EH (cell line): ENCODE results near the gene CORIN.
A peak's percentile ranks its signal among the peaks of the same experiment; 100 is the strongest.
"Not testable (repeated sequence)": the region's sequence is repeated elsewhere in the genome, so short reads cannot be mapped to it uniquely, and the experiment has no call there.

Experiments used
- DNase-seq: peaks from one replicate; pipeline ENCODE4 v3.0.0-alpha.2; 2015; ENCODE audit warnings: low read depth

The CORIN gene

DNA sequence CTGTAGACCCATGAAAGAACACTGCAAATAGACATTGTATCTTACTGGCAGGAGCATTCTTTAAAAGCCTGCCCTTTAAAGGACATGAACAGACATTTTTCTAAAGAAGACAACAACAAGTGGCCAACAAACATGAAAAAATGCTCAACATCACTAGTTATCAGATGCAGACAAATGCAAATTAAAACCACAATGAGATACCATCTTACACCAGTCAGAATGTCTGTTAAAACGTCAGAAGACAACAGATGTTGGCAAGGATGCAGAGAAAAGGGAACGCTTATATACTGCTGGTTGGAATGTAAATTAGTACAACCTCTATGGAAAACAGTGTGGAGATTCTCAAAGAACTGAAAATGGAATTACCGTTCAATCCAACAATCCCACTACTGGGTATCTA, 275.6 kb downstream of the CORIN start:
- DNase-seq, result peak; percentile 82

DNA sequence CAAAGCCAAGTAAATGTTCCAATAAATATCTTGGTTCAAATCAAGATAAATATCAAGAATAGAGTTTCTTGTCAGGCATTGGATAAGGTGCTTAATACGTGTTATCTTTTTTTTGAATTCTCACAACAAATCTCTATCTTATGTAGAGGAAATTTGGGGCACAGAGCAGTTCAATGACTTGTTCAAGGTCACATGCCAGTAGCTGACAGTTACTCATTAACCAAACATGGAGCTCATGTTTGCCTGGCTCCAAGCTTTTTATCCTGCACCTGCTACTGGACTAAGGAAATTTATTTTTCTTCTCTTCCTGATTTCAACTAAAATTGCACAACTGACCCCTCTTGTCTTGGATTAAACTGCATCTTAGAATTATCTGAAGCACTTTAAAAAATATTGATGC, 276.5 kb downstream of the CORIN start:
- no peak for DNase-seq

DNA sequence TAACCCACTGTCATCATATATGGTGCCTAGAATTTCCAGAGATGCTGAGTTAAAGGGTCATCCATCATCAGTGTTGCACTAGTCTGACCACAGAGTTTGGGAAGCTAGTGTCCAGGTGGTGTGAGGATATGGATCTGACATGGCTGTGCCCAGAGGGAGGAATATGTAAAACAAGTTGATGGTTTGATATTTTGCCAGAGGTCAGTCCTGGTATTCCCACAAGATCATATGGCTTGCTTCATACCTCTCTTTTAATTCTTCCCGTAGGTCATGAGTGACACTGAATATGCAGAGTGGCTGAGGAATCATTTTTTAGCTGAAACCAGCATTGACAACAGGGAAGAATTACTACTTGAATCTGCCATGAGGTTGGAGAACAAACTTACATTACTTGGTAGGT, 277.2 kb downstream of the CORIN start:
- DNase-seq, result no peak

DNA sequence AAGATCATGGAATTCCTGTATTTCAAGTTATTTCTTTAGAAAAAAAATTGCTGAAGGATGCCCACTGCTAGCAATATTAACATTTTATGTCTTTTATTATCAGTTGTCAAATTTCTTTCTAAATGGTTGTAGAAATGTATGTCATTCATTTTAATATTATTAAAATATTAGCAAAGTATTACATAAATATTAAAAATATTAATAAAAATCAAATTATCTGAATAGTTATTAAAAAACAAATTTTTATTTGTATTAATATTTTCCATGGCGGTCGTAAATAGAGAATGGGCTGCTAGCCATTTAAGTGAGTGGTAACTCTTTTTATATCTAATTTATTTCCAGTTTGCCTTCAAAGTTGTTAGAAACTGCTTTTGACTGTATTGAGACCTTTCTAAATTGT, 280.6 kb downstream of the CORIN start:
- DNase-seq, result no peak

DNA sequence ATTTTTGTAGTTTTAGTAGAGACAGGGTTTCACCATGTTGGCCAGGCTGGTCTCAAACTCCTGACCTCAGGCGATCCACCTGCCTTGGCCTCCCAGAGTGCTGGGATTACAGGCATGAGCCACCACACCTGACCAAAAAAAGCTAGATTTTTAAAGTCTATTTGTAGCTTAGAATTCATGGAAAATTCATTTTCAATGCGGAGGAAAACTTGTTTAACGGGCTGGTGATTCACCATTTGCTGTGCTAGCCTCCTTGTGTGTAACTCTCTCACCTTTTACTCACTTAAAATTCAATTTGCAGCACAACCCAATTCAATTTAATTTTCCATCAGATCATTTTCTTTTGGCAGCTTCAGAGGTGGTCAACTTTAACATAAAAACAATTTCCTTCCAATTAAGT, 281.9 kb downstream of the CORIN start:
- not testable (repeated sequence) for DNase-seq

DNA sequence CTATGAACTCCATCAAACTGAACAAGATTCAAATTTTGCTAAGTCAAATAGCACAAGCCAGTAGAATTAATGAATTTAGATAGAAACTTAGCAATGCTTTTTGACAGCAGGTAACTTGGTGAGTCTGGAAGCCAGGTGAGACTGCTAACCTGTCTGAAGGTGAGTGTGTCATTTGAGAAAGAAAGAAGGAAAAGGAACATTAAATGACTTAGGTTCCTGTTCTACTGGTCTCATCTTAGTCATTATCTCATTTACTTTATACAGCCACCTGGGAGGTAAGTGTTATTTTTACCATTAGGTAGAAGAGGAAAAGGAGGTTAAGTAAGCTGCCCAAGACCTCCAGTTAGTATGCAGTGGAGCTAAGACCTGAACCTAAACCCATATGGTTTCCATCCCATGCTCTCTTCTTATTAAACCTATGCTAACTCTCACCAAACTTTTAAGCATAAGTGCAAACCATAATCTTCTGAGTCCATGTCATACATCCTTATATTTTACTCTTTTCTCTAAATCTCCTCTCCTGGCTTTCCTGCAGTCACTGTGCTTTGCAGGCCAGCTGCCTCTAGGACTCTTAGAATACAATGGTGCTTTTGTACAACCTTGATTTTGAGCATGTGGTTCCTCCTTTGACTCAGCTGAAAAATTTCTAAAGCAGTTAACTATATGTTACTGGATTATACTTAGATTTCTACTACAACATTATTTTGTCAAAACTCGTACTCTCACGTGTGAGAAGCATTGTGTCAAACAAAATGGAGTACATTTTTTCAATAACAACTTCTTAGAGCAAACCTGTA, 284.3 kb downstream of the CORIN start:
- no peak for DNase-seq

DNA sequence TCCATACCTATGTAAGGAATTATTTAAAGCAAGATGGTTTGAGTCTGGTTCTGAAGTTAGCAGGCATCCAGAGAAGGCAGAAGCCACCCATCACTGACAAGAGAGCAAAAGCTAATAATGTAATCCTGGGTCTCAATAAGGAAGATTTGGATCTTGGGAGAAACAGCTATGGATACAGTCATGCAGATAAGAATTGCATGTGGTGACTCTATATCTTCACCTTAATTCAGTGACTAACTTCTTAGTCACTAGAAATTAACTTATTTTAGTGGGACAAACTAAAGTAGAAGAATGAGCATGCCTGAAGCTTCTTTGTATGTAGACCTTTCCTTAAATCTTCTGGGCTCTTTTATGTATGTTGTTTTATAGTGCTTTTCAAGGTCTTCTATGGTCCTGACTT, 286.2 kb downstream of the CORIN start:
- peak; percentile 67 for DNase-seq

DNA sequence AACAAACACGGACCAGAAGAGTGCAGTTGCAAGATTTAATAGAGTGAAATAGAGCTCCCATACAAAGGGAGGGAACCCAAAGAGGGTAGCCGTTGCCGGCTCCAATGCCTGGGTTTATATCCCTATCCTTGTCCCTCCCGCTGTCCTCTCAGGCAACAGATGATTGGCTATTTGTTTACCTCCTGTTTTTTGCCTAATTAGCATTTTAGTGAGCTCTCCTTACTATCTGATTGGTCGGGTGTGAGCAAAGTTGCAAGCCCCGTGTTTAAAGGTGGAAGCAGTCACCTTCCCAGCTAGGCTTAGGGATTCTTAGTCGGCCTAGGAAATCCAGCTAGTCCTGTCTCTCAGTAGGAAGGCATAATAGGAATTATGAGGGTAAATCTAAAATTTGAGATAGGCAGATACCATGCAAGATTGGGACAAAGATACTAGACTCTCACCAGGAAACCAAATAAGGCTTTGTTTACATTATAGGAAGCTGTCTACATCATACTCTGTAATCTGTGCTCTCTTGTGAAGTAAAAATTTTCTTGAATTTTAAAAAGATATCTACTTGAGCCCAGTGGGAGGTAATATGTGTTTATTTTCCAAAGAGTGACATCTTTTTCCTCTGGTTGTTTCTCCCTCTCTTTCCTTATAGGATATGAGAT, 286.8 kb downstream of the CORIN start:
- DNase-seq, result peak; percentile 38

DNA sequence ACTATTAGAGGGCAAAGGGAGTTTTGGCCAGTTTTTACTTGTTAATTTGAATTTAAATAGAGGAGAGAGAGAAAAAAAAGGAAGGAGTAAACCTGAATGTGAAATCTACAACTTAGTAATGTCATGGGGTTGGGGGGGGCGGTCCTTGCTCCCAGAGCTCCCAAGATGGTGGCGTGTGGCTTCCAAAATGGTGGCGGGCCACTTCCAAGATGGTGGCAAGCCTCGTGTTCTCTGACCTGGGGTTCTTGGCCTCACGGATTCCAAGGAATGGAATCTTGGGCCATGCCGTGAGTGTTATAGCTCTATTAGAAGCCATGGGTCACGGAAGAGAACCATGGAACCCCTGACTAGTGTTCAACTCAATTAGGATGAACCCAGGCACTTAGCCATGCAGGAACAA, 287.5 kb downstream of the CORIN start:
- DNase-seq, result not testable (repeated sequence)
